Astrocyte of the cerebellum (primary cell): ENCODE data around the gene FDXR.

ENCODE experiments used
- DNase-seq: peaks from one replicate; pipeline ENCODE4 v3.0.0-alpha.2; 2011; ENCODE audit warnings: low read depth
- H3K4me3 ChIP-seq: 2 replicates; pipeline ENCODE4 v1.5.1; 2011; ENCODE audit warnings: mild to moderate bottlenecking, low read depth, low read length, moderate library complexity
- CTCF ChIP-seq: IDR thresholded peaks from 2 replicates; pipeline ENCODE4 v1.5.1; 2012; ENCODE audit warnings: low read length, low read depth, moderate library complexity, mild to moderate bottlenecking; ENCODE audit errors: missing control alignments
- in situ Hi-C: cut with HindIII; loops from 2 replicates; pipeline ENCODE4 v1.10.0; 2017; ENCODE audit warnings: low sequenced_read_pairs

The FDXR gene

DNA sequence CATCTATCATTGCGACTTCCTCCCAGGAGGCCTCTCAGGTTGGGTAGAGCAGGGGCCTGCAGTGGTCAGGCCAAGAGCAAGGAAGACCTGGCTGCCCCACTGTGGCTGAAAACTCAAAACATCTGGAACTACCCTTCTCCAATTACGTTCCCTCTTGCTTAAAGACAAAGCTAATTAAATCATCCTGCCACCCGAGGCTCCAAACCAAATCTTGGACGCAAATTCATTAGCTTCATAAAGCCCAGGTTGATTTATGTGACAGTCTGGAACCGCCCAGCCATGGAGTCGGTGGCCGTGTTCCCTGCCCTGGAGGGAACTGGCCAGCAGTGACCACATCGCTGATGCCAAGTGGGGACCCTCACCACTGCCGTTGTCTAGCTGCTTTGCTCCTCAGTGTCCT is 34.5 kb downstream of the FDXR start:
- in situ Hi-C loops: no loop called here
- no peak for TF ChIP-seq CTCF
- no peak overlapping the region for H3K4me3 ChIP-seq
- no peak for DNase-seq

DNA sequence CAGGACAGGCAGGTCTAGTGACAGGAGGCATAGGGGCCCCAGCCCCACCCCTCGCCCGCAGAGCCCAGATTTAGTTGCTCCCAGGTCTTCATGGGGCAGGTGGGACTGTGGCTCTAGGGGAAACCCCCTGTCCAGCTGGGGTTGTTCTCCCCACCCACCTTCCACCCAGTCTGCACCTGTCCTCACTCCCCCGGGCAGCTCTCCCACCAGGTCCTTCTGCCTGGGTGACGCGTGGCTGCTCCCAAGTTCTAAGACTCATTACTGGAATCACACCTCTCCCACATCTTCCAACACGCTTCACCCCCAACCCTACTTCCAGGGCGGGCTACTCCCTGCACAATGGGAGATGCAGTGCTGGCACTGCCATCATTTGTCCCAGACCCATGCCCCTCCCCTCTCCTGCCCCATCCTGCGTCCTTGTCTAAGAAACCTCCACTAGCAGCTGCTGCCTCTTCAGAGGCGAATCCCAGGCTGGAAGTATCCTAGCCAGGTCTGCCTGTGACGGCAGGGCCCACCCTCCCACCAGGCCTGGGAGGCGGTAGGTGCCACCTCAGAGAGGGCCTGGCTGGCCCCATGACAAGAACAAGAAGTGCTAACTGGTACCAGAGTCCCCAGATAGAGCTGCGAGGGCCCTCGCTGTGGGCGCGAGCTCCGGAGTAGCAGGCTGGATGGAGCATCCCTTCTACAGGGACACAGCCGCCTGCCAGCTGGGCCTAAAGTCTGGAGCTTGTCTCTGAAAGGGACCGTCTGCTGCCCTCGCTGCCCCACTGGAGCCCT is 35.9 kb downstream of the FDXR start:
- in situ Hi-C loops: no loop called here
- no peak for DNase-seq
- H3K4me3 ChIP-seq: no peak overlapping the region
- TF ChIP-seq CTCF: no peak

DNA sequence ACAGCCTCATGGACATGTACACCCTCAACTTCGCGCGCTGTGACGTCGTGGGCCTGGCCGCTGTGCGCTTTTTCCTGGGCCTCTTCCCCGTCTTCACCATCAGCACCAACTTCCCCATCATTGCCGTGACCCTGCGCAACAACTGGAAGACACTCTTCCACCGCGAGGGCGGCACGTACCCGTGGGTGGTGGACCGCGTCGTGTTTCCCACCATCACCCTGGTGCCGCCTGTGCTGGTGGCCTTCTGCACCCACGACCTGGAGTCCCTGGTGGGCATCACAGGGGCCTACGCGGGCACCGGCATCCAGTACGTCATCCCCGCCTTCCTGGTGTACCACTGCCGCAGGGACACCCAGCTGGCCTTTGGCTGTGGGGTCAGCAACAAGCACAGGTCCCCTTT is 36.6 kb downstream of the FDXR start:
- DNase-seq: no peak
- no peak for TF ChIP-seq CTCF
- in situ Hi-C loops: no loop called here
- H3K4me3 ChIP-seq: no peak overlapping the region

DNA sequence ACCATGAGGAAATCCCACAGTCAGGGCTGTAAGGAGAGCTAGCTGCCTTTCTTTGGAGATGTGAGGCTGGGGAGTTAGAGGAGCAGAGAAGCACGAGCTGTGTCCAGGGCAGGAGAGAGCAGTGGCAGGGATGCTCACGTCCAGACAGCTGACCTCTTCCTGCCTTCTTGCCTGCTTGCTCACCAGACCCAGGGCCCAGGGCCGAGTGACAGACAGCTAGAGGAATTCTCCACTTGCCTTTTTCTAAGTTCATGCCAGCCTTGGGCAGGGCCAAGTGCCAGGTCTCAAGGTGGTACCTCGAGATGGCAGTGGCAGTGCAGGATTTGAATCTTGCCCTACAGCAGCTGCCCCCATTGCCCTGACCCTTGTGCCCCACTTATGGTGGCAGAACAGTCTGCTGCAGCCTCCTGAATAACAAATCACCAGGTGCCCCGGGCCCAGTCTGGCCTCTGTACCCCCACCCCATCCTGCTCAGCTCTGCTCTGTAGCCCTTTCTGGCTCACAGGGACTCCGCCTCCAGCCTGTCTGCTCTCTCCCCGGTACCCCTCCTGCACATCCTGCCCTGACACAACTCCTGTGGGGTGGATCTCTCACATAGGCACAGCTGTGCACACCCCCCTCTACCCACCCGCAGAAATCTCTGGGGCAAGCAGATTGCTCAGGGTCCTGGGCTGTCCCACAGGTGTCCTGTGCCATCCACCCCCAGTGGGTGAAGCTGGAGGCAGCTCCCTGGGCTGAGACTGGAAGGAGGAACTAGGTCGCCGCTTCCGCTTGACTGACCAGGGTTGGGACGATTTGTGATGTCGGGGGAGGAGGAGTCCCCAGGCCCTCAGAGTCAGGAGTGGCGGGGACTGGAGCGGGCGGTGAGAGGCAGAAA is 39.1 kb downstream of the FDXR start:
- in situ Hi-C loops: no loop called here
- no peak for TF ChIP-seq CTCF
- no peak for DNase-seq
- H3K4me3 ChIP-seq: no peak overlapping the region

GRCh38 chr17:74832421-74832820 is 40.4 kb downstream of the FDXR start:
- in situ Hi-C loops: no loop called here
- no peak for TF ChIP-seq CTCF

GRCh38 chr17:74831444-74832146 is 41.2 kb downstream of the FDXR start:
- DNase-seq: no peak
- in situ Hi-C loops: no loop called here
- no peak overlapping the region for H3K4me3 ChIP-seq
- no peak for TF ChIP-seq CTCF

More at GRCh38 chr17:74832421-74832820, 40.4 kb downstream of the FDXR start:
- no peak for DNase-seq
- no peak overlapping the region for H3K4me3 ChIP-seq
